Vagina (tissue), 2 donors: ENCODE data around the gene ERMN.

Source experiments
- POLR2A ChIP-seq, 2 donors: fragments of 450-650 bp; IDR thresholded peaks; one replicate each; pipeline ENCODE4 v1.6.1; 2017; ENCODE audit warnings: antibody characterized with exemption in 2 of 2, mild to moderate bottlenecking in 2 of 2, moderate library complexity in 2 of 2
- TF ChIP-seq, protein P1 (sequence below), 3 experiments: fragments of 450-650 bp in 2 of 3; fragments of 200-600 bp in 1 of 3; sonication (generic) in 1 of 3; IDR thresholded peaks; one replicate each; pipeline ENCODE4 v1.5.1; 2017 to 2019; ENCODE audit warnings: antibody characterized with exemption in 3 of 3, mild to moderate bottlenecking in 2 of 3, moderate library complexity in 2 of 3

DNA sequence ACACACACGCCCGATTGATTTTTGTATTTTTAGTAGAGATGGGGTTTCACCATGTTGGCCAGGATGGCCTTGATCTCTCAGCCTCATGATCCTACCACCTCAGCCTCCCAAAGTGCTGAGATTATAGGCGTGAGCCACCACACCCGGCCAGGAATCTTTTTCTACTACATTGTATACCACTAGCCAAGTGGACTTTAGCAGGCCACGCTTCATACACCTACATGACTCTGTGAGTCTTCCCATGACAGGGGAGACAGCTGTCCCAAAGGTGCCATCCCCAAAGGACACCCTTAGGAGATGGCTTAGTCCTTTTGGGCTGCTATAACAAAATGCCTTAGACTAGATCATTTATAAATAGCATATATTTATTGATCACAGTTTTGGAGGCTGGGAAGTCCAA lies 32.8 kb downstream of the ERMN start:
- TF ChIP-seq, protein P1, sequence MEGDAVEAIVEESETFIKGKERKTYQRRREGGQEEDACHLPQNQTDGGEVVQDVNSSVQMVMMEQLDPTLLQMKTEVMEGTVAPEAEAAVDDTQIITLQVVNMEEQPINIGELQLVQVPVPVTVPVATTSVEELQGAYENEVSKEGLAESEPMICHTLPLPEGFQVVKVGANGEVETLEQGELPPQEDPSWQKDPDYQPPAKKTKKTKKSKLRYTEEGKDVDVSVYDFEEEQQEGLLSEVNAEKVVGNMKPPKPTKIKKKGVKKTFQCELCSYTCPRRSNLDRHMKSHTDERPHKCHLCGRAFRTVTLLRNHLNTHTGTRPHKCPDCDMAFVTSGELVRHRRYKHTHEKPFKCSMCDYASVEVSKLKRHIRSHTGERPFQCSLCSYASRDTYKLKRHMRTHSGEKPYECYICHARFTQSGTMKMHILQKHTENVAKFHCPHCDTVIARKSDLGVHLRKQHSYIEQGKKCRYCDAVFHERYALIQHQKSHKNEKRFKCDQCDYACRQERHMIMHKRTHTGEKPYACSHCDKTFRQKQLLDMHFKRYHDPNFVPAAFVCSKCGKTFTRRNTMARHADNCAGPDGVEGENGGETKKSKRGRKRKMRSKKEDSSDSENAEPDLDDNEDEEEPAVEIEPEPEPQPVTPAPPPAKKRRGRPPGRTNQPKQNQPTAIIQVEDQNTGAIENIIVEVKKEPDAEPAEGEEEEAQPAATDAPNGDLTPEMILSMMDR (IDR thresholded peaks at IDR 0.05), result no peak
- no peak for TF ChIP-seq POLR2A (IDR thresholded peaks at IDR 0.05)
